Neuron (in vitro differentiated cells): Measurements from ENCODE around the gene PTPRM.
A peak's percentile ranks its signal among the peaks of the same experiment; 100 is the strongest.

Experiments
- H2AFZ ChIP-seq: one replicate; pipeline ENCODE4 v1.6.1; 2013; ENCODE audit warnings: low read depth, mild to moderate bottlenecking, inconsistent platforms, low read length, moderate library complexity
- H3K27me3 ChIP-seq: one replicate; pipeline ENCODE4 v1.6.1; 2013; ENCODE audit warnings: low read length; ENCODE audit not compliant: insufficient read depth
- H3K36me3 ChIP-seq: one replicate; pipeline ENCODE4 v1.6.1; 2013; ENCODE audit warnings: low read length; ENCODE audit not compliant: insufficient read depth
- H3K4me1 ChIP-seq: one replicate; pipeline ENCODE4 v1.6.1; 2013; ENCODE audit warnings: low read length; ENCODE audit not compliant: insufficient read depth
- H3K4me3 ChIP-seq: 2 replicates; pipeline ENCODE4 v1.5.1; 2013; ENCODE audit warnings: mild to moderate bottlenecking, low read length, moderate library complexity
- H3K9me3 ChIP-seq: one replicate; pipeline ENCODE4 v1.6.1; 2013; ENCODE audit warnings: low read length

PTPRM gene

GRCh38 chr18:8163286-8163959, 596.3 kb downstream of the PTPRM start:
- H3K9me3 ChIP-seq: peaks cover 3% of the 10 kb centered on the region
- H2AFZ ChIP-seq: no peak overlapping the region
- no peaks in the 10 kb centered on the region for H3K4me1 ChIP-seq
- H3K4me3 ChIP-seq: no peak overlapping the region
- no peaks in the 10 kb centered on the region for H3K36me3 ChIP-seq
- no peaks in the 10 kb centered on the region for H3K27me3 ChIP-seq

DNA sequence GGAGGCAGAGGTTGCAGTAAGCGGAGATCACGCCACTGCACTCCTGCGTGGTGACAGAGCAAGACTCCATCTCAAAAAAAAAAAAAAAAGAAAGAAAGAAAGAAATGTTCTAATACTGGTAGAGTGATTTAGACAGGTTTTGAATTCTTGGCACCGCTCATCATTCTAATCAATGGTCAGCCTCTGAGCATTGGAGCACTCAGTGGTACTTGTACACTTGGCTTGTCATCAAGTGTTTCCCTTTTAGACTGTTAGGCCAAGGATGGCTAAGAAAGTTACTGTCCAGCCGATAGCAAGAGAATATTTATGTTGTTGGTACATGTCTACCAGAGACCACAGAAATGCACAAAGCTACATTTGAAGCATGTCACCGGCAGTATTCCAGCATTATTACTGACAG, 598.0 kb downstream of the PTPRM start:
- no peaks in the 10 kb centered on the region for H3K27me3 ChIP-seq
- no peaks in the 10 kb centered on the region for H3K4me1 ChIP-seq
- H2AFZ ChIP-seq: no peak overlapping the region
- H3K36me3 ChIP-seq: no peaks in the 10 kb centered on the region
- no peak overlapping the region for H3K4me3 ChIP-seq
- H3K9me3 ChIP-seq: no peaks in the 10 kb centered on the region

GRCh38 chr18:8167026-8167425, 599.9 kb downstream of the PTPRM start:
- Histone ChIP-seq H3K27me3 (no peaks in the 10 kb centered on the region), H3K4me3 (no peak overlapping the region), H3K9me3 (no peaks in the 10 kb centered on the region), H3K4me1 (no peaks in the 10 kb centered on the region), H2AFZ (no peak overlapping the region), H3K36me3 (no peaks in the 10 kb centered on the region)

- no peaks in the 10 kb centered on the region for H3K36me3 ChIP-seq
- no peaks in the 10 kb centered on the region for H3K9me3 ChIP-seq
- H2AFZ ChIP-seq: no peak overlapping the region
- H3K4me3 ChIP-seq: no peak overlapping the region
- H3K27me3 ChIP-seq: no peaks in the 10 kb centered on the region
- H3K4me1 ChIP-seq: no peaks in the 10 kb centered on the region
Observed at GRCh38 chr18:8167673-8168072, 600.6 kb downstream of the PTPRM start.

- Histone ChIP-seq H3K4me1 (no peaks in the 10 kb centered on the region), H2AFZ (no peak overlapping the region), H3K27me3 (no peaks in the 10 kb centered on the region), H3K9me3 (no peaks in the 10 kb centered on the region), H3K36me3 (no peaks in the 10 kb centered on the region), H3K4me3 (no peak overlapping the region)
Observed at GRCh38 chr18:8169722-8170121, 602.6 kb downstream of the PTPRM start.

DNA sequence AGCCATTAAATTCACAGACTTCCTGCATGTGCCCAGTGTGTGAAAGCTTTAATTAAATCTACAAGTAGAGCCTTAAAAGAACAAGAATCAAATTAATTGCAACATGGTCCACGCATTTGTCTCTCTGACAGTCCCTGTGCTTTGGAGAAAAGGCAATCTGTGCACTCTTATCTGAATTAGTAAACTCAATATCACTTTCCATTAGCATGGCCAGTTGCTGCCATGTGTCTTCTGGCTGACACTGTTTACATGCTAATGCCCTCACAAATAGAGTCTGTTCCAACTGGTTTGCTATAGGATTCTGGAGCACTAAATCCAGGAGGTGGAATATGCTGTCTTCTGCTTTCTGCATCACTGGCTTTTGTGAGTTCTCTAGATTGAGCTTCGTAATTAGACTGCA, 607.7 kb downstream of the PTPRM start:
- Histone ChIP-seq H3K4me1 (peaks cover 30% of the 10 kb centered on the region), H3K27me3 (no peaks in the 10 kb centered on the region), H3K9me3 (peaks cover under 1% of the 10 kb centered on the region), H2AFZ (no peak overlapping the region), H3K36me3 (no peaks in the 10 kb centered on the region), H3K4me3 (no peak overlapping the region)

GRCh38 chr18:8175501-8176061, 608.5 kb downstream of the PTPRM start:
- Histone ChIP-seq H3K36me3 (no peaks in the 10 kb centered on the region), H2AFZ (no peak overlapping the region), H3K9me3 (peaks cover 3% of the 10 kb centered on the region), H3K4me1 (peaks cover 30% of the 10 kb centered on the region), H3K27me3 (no peaks in the 10 kb centered on the region), H3K4me3 (no peak overlapping the region)

DNA sequence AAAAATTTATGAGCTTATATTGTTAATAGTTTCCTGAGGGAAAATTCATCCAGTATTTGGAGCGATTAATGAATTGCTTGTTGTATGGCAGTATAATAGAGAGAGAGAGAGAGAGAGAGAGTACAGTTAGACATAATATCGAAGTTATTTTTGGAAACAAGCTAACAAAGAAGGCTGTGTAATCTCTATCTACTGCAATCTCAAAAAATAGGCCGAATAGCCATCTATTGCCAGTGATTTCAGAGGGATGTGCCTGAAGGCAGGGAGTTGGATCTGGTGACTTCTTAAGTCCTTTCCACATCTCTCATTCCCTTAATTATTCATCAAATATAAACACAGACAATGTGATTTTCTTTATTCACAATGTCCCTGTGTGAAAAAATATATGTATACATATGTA, 609.0 kb downstream of the PTPRM start:
- Histone ChIP-seq H3K36me3 (no peaks in the 10 kb centered on the region), H3K9me3 (peaks cover 3% of the 10 kb centered on the region), H3K4me1 (peaks cover 30% of the 10 kb centered on the region), H3K4me3 (no peak overlapping the region), H3K27me3 (no peaks in the 10 kb centered on the region), H2AFZ (no peak overlapping the region)

- H2AFZ ChIP-seq: no peak overlapping the region
- H3K4me1 ChIP-seq: peaks cover 30% of the 10 kb centered on the region
- no peak overlapping the region for H3K4me3 ChIP-seq
- H3K9me3 ChIP-seq: peaks cover 3% of the 10 kb centered on the region
- no peaks in the 10 kb centered on the region for H3K27me3 ChIP-seq
- no peaks in the 10 kb centered on the region for H3K36me3 ChIP-seq
Observed at GRCh38 chr18:8176554-8176953, 609.4 kb downstream of the PTPRM start.

DNA sequence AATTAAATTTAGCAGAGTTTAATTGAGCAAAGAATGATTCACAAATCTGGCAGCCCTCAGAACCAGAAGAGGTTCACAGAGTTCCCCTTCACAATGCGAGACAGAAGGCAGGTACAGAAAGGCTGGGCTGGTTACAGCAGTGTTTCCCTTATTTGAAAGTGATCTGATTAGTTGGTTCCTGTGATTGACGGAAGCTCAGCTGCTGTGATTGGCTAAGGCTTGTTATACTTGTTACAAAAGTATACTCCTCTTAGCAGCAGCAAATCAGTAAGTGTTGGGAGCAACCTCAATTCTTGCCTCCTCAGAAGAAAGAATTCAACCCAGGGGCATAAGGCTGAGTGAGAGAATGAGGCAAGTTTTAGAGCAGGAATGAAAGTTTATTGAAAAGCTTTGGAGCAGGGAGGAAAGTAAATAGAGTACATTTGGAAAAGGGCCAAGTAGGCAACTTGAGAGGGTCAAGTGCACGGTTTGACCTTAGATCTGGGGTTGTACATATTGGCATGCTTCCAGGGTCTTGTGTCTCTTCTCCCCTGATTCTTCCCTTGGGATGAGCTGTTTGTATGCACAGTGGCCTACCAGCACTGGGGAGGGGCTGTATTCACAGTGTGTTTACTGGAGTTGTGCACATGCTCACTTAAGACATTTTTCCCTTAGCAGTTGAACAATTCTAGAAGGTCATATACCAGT, 610.4 kb downstream of the PTPRM start:
- no peak overlapping the region for H3K4me3 ChIP-seq
- peaks cover 3% of the 10 kb centered on the region for H3K9me3 ChIP-seq
- H3K4me1 ChIP-seq: peaks cover 30% of the 10 kb centered on the region
- no peaks in the 10 kb centered on the region for H3K27me3 ChIP-seq
- peak overlapping the region; percentile 13 for H2AFZ ChIP-seq
- H3K36me3 ChIP-seq: no peaks in the 10 kb centered on the region

- H2AFZ ChIP-seq: no peak overlapping the region
- no peaks in the 10 kb centered on the region for H3K4me1 ChIP-seq
- H3K4me3 ChIP-seq: no peak overlapping the region
- no peaks in the 10 kb centered on the region for H3K36me3 ChIP-seq
- H3K9me3 ChIP-seq: no peaks in the 10 kb centered on the region
- H3K27me3 ChIP-seq: no peaks in the 10 kb centered on the region
Observed at GRCh38 chr18:8186413-8186812, 619.3 kb downstream of the PTPRM start.

DNA sequence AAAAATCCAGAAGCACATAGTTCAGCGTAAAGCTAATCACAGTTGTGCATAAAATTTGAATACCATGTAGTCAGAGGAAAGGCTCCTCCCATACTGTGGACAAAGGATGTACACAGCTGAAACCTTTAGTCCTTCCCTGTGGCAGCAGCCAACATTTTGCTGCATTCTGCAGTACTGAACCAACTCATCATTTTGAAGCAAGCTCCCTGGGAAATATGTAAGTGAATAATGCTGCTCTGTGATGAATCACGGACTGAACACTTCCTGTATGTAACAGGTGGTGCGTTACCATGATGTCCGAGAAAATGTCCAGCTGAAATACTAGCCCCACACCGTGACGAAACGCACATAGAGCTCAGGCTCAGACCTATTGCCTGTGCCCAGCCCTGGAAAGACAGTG, 621.1 kb downstream of the PTPRM start:
- no peaks in the 10 kb centered on the region for H3K27me3 ChIP-seq
- H3K4me3 ChIP-seq: no peak overlapping the region
- H3K9me3 ChIP-seq: no peaks in the 10 kb centered on the region
- no peaks in the 10 kb centered on the region for H3K36me3 ChIP-seq
- no peaks in the 10 kb centered on the region for H3K4me1 ChIP-seq
- H2AFZ ChIP-seq: no peak overlapping the region

- Histone ChIP-seq H3K36me3 (no peaks in the 10 kb centered on the region), H3K9me3 (no peaks in the 10 kb centered on the region), H3K4me3 (no peak overlapping the region), H2AFZ (no peak overlapping the region), H3K4me1 (no peaks in the 10 kb centered on the region), H3K27me3 (no peaks in the 10 kb centered on the region)
Observed at GRCh38 chr18:8190980-8191379, 623.9 kb downstream of the PTPRM start.
